ENCODE results near the gene FBN3. TPM values are rescaled to one million over a fixed set of nuclear protein-coding genes. Genes with fewer than 3 reads are reported as not detected.

Gene FBN3
- total and polyA plus RNA-seq, 3 experiments from 2014 or later = not detected

- Mint-ChIP-seq H3K27ac (peak overlapping the region in 1 of 8 donors; percentile 57), H3K9me3 (no peaks in the 10 kb centered on the region), H3K27me3 (peaks cover 8 to 10% of the 10 kb centered on the region in 2 donors), H3K36me3 (no peaks in the 10 kb centered on the region), H3K4me1 (peaks cover 0 to 2% (median 0%) of the 10 kb centered on the region in 3 donors), H3K4me3 (no peak overlapping the region)
- DNase-seq = peak in 1 of 5 donors; percentile 26
- no peaks in the 10 kb centered on the region for H3K27me3 ChIP-seq (ENCODE audit: insufficient read depth, low read length, poor library complexity, severe bottlenecking)
- POLR2A ChIA-PET = no interaction called here
- no peak overlapping the region for H3K27ac ChIP-seq (ENCODE audit: low read depth, low read length)
- H3K4me3 ChIP-seq (ENCODE audit: low read length) = no peak overlapping the region
- H3K36me3 ChIP-seq (ENCODE audit: insufficient read depth, low read length) = no peaks in the 10 kb centered on the region
- no peaks in the 10 kb centered on the region for H3K4me1 ChIP-seq (ENCODE audit: insufficient read depth, low read length)
- CTCF ChIA-PET = no interaction called here
- H3K9me3 ChIP-seq (ENCODE audit: low read length) = no peaks in the 10 kb centered on the region
Measured at GRCh38 chr19:8080832-8081231, 68.6 kb downstream of the FBN3 start.

- Mint-ChIP-seq H3K4me1 (no peaks in the 10 kb centered on the region), H3K4me3 (no peak overlapping the region), H3K27ac (no peak overlapping the region), H3K27me3 (peaks cover 6 to 10% of the 10 kb centered on the region in 2 donors), H3K36me3 (no peaks in the 10 kb centered on the region), H3K9me3 (no peaks in the 10 kb centered on the region)
- H3K9me3 ChIP-seq (ENCODE audit: low read length) = no peaks in the 10 kb centered on the region
- ChIA-PET CTCF (no interaction called here), POLR2A (no interaction called here)
- DNase-seq = peak in 1 of 5 donors; percentile 14
- no peak overlapping the region for H3K4me3 ChIP-seq (ENCODE audit: low read length)
- no peak overlapping the region for H3K27ac ChIP-seq (ENCODE audit: low read depth, low read length)
- H3K27me3 ChIP-seq (ENCODE audit: insufficient read depth, low read length, poor library complexity, severe bottlenecking) = no peaks in the 10 kb centered on the region
- H3K36me3 ChIP-seq (ENCODE audit: insufficient read depth, low read length) = no peaks in the 10 kb centered on the region
- H3K4me1 ChIP-seq (ENCODE audit: insufficient read depth, low read length) = no peaks in the 10 kb centered on the region
Measured at GRCh38 chr19:8079988-8080387, 69.4 kb downstream of the FBN3 start.

- no peak overlapping the region for H3K4me3 ChIP-seq (ENCODE audit: low read length)
- H3K36me3 ChIP-seq (ENCODE audit: insufficient read depth, low read length) = no peaks in the 10 kb centered on the region
- ChIA-PET POLR2A (no interaction called here), CTCF (no interaction called here)
- H3K27me3 ChIP-seq (ENCODE audit: insufficient read depth, low read length, poor library complexity, severe bottlenecking) = no peaks in the 10 kb centered on the region
- peak in 1 of 5 donors; percentile 9 for DNase-seq
- H3K4me1 ChIP-seq (ENCODE audit: insufficient read depth, low read length) = no peaks in the 10 kb centered on the region
- Mint-ChIP-seq H3K4me3 (no peak overlapping the region), H3K36me3 (peaks cover 0 to under 1% (median 0%) of the 10 kb centered on the region in 3 donors), H3K27me3 (peaks cover 0 to 5% of the 10 kb centered on the region in 2 donors), H3K9me3 (peaks cover 1 to 9% (median 6%) of the 10 kb centered on the region in 5 donors), H3K27ac (no peak overlapping the region), H3K4me1 (peaks cover 3 to 15% (median 9%) of the 10 kb centered on the region in 3 donors)
- peaks cover 1% of the 10 kb centered on the region for H3K9me3 ChIP-seq (ENCODE audit: low read length)
- no peak overlapping the region for H3K27ac ChIP-seq (ENCODE audit: low read depth, low read length)
Measured at GRCh38 chr19:8075158-8076074, 74.0 kb downstream of the FBN3 start.

GRCh38 chr19:8074501-8074900 is 74.9 kb downstream of the FBN3 start:
- no peak for DNase-seq
- Mint-ChIP-seq H3K4me3 (no peak overlapping the region), H3K27ac (no peak overlapping the region), H3K27me3 (peaks cover 0 to 3% of the 10 kb centered on the region in 2 donors), H3K9me3 (peaks cover 10 to 16% (median 13%) of the 10 kb centered on the region in 5 donors), H3K4me1 (peaks cover 3 to 15% (median 9%) of the 10 kb centered on the region in 3 donors), H3K36me3 (peaks cover 0 to 8% (median 0%) of the 10 kb centered on the region in 3 donors)
- no peaks in the 10 kb centered on the region for H3K27me3 ChIP-seq (ENCODE audit: insufficient read depth, low read length, poor library complexity, severe bottlenecking)
- no peaks in the 10 kb centered on the region for H3K4me1 ChIP-seq (ENCODE audit: insufficient read depth, low read length)
- peaks cover 10% of the 10 kb centered on the region for H3K9me3 ChIP-seq (ENCODE audit: low read length)
- H3K36me3 ChIP-seq (ENCODE audit: insufficient read depth, low read length) = no peaks in the 10 kb centered on the region
- ChIA-PET POLR2A (no interaction called here), CTCF (no interaction called here)
- no peak overlapping the region for H3K4me3 ChIP-seq (ENCODE audit: low read length)
- no peak overlapping the region for H3K27ac ChIP-seq (ENCODE audit: low read depth, low read length)

GRCh38 chr19:8071912-8072311 is 77.5 kb downstream of the FBN3 start:
- Mint-ChIP-seq H3K36me3 (peaks cover 0 to 8% (median 0%) of the 10 kb centered on the region in 3 donors), H3K4me1 (peaks cover 3 to 15% (median 9%) of the 10 kb centered on the region in 3 donors), H3K27ac (no peak overlapping the region), H3K9me3 (peaks cover 11 to 25% (median 21%) of the 10 kb centered on the region in 5 donors), H3K4me3 (no peak overlapping the region), H3K27me3 (peaks cover 0 to 3% of the 10 kb centered on the region in 2 donors)
- Histone ChIP-seq H3K36me3 (ENCODE audit: insufficient read depth, low read length) (no peaks in the 10 kb centered on the region), H3K4me3 (ENCODE audit: low read length) (no peak overlapping the region), H3K4me1 (ENCODE audit: insufficient read depth, low read length) (no peaks in the 10 kb centered on the region), H3K27ac (ENCODE audit: low read depth, low read length) (no peak overlapping the region), H3K9me3 (ENCODE audit: low read length) (peaks cover 15% of the 10 kb centered on the region), H3K27me3 (ENCODE audit: insufficient read depth, low read length, poor library complexity, severe bottlenecking) (no peaks in the 10 kb centered on the region)
- no peak for DNase-seq
- ChIA-PET CTCF (no interaction called here), POLR2A (no interaction called here)

- Mint-ChIP-seq H3K9me3 (peaks cover 11 to 25% (median 21%) of the 10 kb centered on the region in 5 donors), H3K27me3 (peaks cover 2 to 3% of the 10 kb centered on the region in 2 donors), H3K36me3 (peaks cover 0 to 8% (median 0%) of the 10 kb centered on the region in 3 donors), H3K4me1 (peaks cover 3 to 15% (median 9%) of the 10 kb centered on the region in 3 donors), H3K27ac (no peak overlapping the region), H3K4me3 (no peak overlapping the region)
- no peaks in the 10 kb centered on the region for H3K36me3 ChIP-seq (ENCODE audit: insufficient read depth, low read length)
- DNase-seq = no peak
- POLR2A ChIA-PET = no interaction called here
- peaks cover 15% of the 10 kb centered on the region for H3K9me3 ChIP-seq (ENCODE audit: low read length)
- H3K27me3 ChIP-seq (ENCODE audit: insufficient read depth, low read length, poor library complexity, severe bottlenecking) = no peaks in the 10 kb centered on the region
- H3K4me3 ChIP-seq (ENCODE audit: low read length) = no peak overlapping the region
- CTCF ChIA-PET = no interaction called here
- H3K27ac ChIP-seq (ENCODE audit: low read depth, low read length) = no peak overlapping the region
- no peaks in the 10 kb centered on the region for H3K4me1 ChIP-seq (ENCODE audit: insufficient read depth, low read length)
Measured at GRCh38 chr19:8069096-8069973, 80.1 kb downstream of the FBN3 start.

GRCh38 chr19:8065875-8066261 is 83.5 kb downstream of the FBN3 start:
- H3K9me3 ChIP-seq (ENCODE audit: low read length) = peaks cover 15% of the 10 kb centered on the region
- no peaks in the 10 kb centered on the region for H3K36me3 ChIP-seq (ENCODE audit: insufficient read depth, low read length)
- Mint-ChIP-seq H3K4me1 (no peaks in the 10 kb centered on the region), H3K27me3 (peaks cover 2 to 3% of the 10 kb centered on the region in 2 donors), H3K4me3 (no peak overlapping the region), H3K27ac (no peak overlapping the region), H3K36me3 (peaks cover 0 to 8% (median 0%) of the 10 kb centered on the region in 3 donors), H3K9me3 (peaks cover 6 to 22% (median 19%) of the 10 kb centered on the region in 5 donors)
- DNase-seq = no peak
- CTCF ChIA-PET = no interaction called here
- no peaks in the 10 kb centered on the region for H3K4me1 ChIP-seq (ENCODE audit: insufficient read depth, low read length)
- POLR2A ChIA-PET = no interaction called here
- no peaks in the 10 kb centered on the region for H3K27me3 ChIP-seq (ENCODE audit: insufficient read depth, low read length, poor library complexity, severe bottlenecking)
- H3K27ac ChIP-seq (ENCODE audit: low read depth, low read length) = no peak overlapping the region
- H3K4me3 ChIP-seq (ENCODE audit: low read length) = no peak overlapping the region
